Sciatic nerve (tissue), 2 donors: Measurements from ENCODE around the gene LAMTOR1. TPM values are rescaled to one million over a fixed set of nuclear protein-coding genes. Genes with fewer than 3 reads are reported as not detected.

Experiments used
- ATAC-seq: fragments of 200-7000 bp; cut with Tn5 transposase; one replicate; pipeline ENCODE4 v1.9.1; 2020; ENCODE audit warnings: mild to moderate bottlenecking, moderate library complexity
- DNase-seq: peaks from one replicate; pipeline ENCODE4 v3.0.0-alpha.2; 2020; ENCODE audit warnings: low spot score
- intact Hi-C: fragments of 100-400 bp; cut with DNase I; formaldehyde crosslinking; loops from one replicate; pipeline ENCODE4 v1.14.2; 2022
- total RNA-seq: library from RNA; stranded (reverse); fragmentation: NEBNext Ultra II Directional; extraction: Animal tissue kit (Norgen Biotek cat#: 25700); gene quantifications from one replicate; pipeline ENCODE4 v1.2.1, GENCODE V29; 2021
- donor health status: DM: no; HTN: no; CAD: no.
- donor health status: DM: no; HTN: no; CAD: no.

LAMTOR1 gene
- total RNA-seq, 1 donor from 2014 or later, result 70.8 TPM

GRCh38 chr11:72088076-72088808 is 14.9 kb downstream of the LAMTOR1 start:
- DNase-seq, result no peak
- ATAC-seq, result no peak
- intact Hi-C loops, result no loop called here

GRCh38 chr11:72085621-72086351 is 17.3 kb downstream of the LAMTOR1 start:
- ATAC-seq (no peak), DNase-seq (no peak)

GRCh38 chr11:72084965-72085364 is 18.1 kb downstream of the LAMTOR1 start:
- ATAC-seq (no peak), DNase-seq (no peak)
- intact Hi-C loops, result no loop called here

More at GRCh38 chr11:72085621-72086351, 17.3 kb downstream of the LAMTOR1 start:
- intact Hi-C loops, result no loop called here

GRCh38 chr11:72084076-72084475 is 19.0 kb downstream of the LAMTOR1 start:
- no peak for DNase-seq
- intact Hi-C loops, result no loop called here
- no peak for ATAC-seq

- ATAC-seq (no peak), DNase-seq (no peak)
- intact Hi-C loops, result no loop called here
These were observed 19.7 kb downstream of the LAMTOR1 start for GRCh38 chr11:72083414-72083813.

- ATAC-seq (no peak), DNase-seq (no peak)
- intact Hi-C loops, result no loop called here
These were observed 21.2 kb downstream of the LAMTOR1 start for GRCh38 chr11:72081821-72082453.

GRCh38 chr11:72081184-72081644 is 21.9 kb downstream of the LAMTOR1 start:
- intact Hi-C loops, result no loop called here
- ATAC-seq, result no peak

GRCh38 chr11:72080326-72081183 is 22.5 kb downstream of the LAMTOR1 start, which contains the start of the genes LRRC51 and NUMA1:
Gene LRRC51 (plus strand): TSS chr11:72080850. CDS start chr11:72089084, 8,234 bp downstream.
Gene NUMA1 (minus strand): TSS chr11:72080542. CDS start chr11:72035943, 44,599 bp downstream.
- intact Hi-C loops, result no loop called here
- peak; percentile 99 for DNase-seq
- ATAC-seq, result peak; percentile 99

More at GRCh38 chr11:72081184-72081644, 21.9 kb downstream of the LAMTOR1 start:
- DNase-seq, result no peak

- ATAC-seq, result peak; percentile 0
- no peak for DNase-seq
These were observed 23.2 kb downstream of the LAMTOR1 start for GRCh38 chr11:72079819-72080325.

GRCh38 chr11:72078477-72078876 is 24.6 kb downstream of the LAMTOR1 start:
- ATAC-seq (no peak), DNase-seq (no peak)
- intact Hi-C loops, result no loop called here

More at GRCh38 chr11:72079819-72080325, 23.2 kb downstream of the LAMTOR1 start:
- intact Hi-C loops, result no loop called here

- intact Hi-C loops, result no loop called here
- DNase-seq (no peak), ATAC-seq (no peak)
These were observed 27.3 kb downstream of the LAMTOR1 start for GRCh38 chr11:72075756-72076155.

GRCh38 chr11:72075109-72075508 is 28.0 kb downstream of the LAMTOR1 start:
- intact Hi-C loops, result no loop called here
- ATAC-seq (no peak), DNase-seq (no peak)

GRCh38 chr11:72072348-72072747 is 30.7 kb downstream of the LAMTOR1 start:
- intact Hi-C loops, result no loop called here
- DNase-seq, result no peak
- no peak for ATAC-seq

- DNase-seq, result no peak
- ATAC-seq, result peak; percentile 4
- intact Hi-C loops, result no loop called here
These were observed 32.6 kb downstream of the LAMTOR1 start for GRCh38 chr11:72070491-72070890.

- intact Hi-C loops, result no loop called here
- ATAC-seq (peak; percentile 97), DNase-seq (peak; percentile 86)
These were observed 33.3 kb downstream of the LAMTOR1 start for GRCh38 chr11:72069787-72070251.

- ATAC-seq (peak; percentile 36), DNase-seq (no peak)
- intact Hi-C loops, result no loop called here
These were observed 33.9 kb downstream of the LAMTOR1 start for GRCh38 chr11:72069200-72069599.

- ATAC-seq (no peak), DNase-seq (no peak)
- intact Hi-C loops, result no loop called here
These were observed 35.4 kb downstream of the LAMTOR1 start for GRCh38 chr11:72067676-72068075.

GRCh38 chr11:72067266-72067665 is 35.8 kb downstream of the LAMTOR1 start:
- ATAC-seq (no peak), DNase-seq (no peak)
- intact Hi-C loops, result no loop called here
